Stimulated activated CD8-positive, alpha-beta memory T cell treated with anti-CD3 and anti-CD28 coated beads, Interleukin-4, amount 100 ng/mL, for 48 hours (primary cell): ENCODE measurements around the gene RHOT2.

ENCODE experiments used
- DNase-seq: peaks from one replicate; pipeline ENCODE4 v3.0.0-alpha.2; 2020

Gene RHOT2

GRCh38 chr16:648071-648780, 19.7 kb upstream of the RHOT2 start:
- DNase-seq, result peak; percentile 74

GRCh38 chr16:648781-649589, 18.9 kb upstream of the RHOT2 start, which contains the start of gene WDR90:
TSS of gene WDR90 (plus strand) at chr16:649365. CDS start at chr16:649417, 52 bp downstream.
- peak; percentile 95 for DNase-seq

GRCh38 chr16:649631-650030, 18.3 kb upstream of the RHOT2 start:
- DNase-seq, result peak; percentile 40

- DNase-seq, result no peak
These were observed 16.1 kb upstream of the RHOT2 start for GRCh38 chr16:651844-652243.

- no peak for DNase-seq
These were observed 15.3 kb upstream of the RHOT2 start for GRCh38 chr16:652454-653305.

GRCh38 chr16:654034-654433, 13.9 kb upstream of the RHOT2 start:
- no peak for DNase-seq

GRCh38 chr16:657487-657886, 10.4 kb upstream of the RHOT2 start:
- no peak for DNase-seq

GRCh38 chr16:658679-659571, 9.0 kb upstream of the RHOT2 start:
- DNase-seq, result no peak

- DNase-seq, result no peak
These were observed 8.3 kb upstream of the RHOT2 start for GRCh38 chr16:659618-660017.

GRCh38 chr16:660132-660458, 7.8 kb upstream of the RHOT2 start:
- DNase-seq, result no peak

- DNase-seq, result peak; percentile 80
These were observed 7.3 kb upstream of the RHOT2 start for GRCh38 chr16:660459-661183.

GRCh38 chr16:661184-661821, 6.6 kb upstream of the RHOT2 start:
- DNase-seq, result no peak

- DNase-seq, result no peak
These were observed 5.8 kb upstream of the RHOT2 start for GRCh38 chr16:662095-662494.

GRCh38 chr16:662597-662996, 5.3 kb upstream of the RHOT2 start:
- no peak for DNase-seq

- no peak for DNase-seq
These were observed 1.4 kb upstream of the RHOT2 start for GRCh38 chr16:666572-666971.

- DNase-seq, result no peak
These were observed 686 bp upstream of the RHOT2 start for GRCh38 chr16:667113-667779.

GRCh38 chr16:668519-669171, 713 bp downstream of the RHOT2 start:
- no peak for DNase-seq

GRCh38 chr16:669666-670065, 1.7 kb downstream of the RHOT2 start:
- no peak for DNase-seq

- no peak for DNase-seq
These were observed 2.8 kb downstream of the RHOT2 start for GRCh38 chr16:670485-671352.
